WTC11 (cell line): ENCODE data around the gene ARL8A.

Experiments used
- CTCF ChIP-seq: fragments of 200-600 bp; IDR thresholded peaks from 2 replicates; pipeline ENCODE4 v1.8.0; 2022; ENCODE audit warnings: antibody characterized with exemption
- NFE2L1 ChIP-seq: sonication (generic); formaldehyde crosslinking; IDR thresholded peaks from 2 replicates; pipeline ENCODE4 v1.8.1; 2023; ENCODE audit warnings: missing genetic modification reagents
- TP53 ChIP-seq: sonication (generic); formaldehyde crosslinking; IDR thresholded peaks from 2 replicates; pipeline ENCODE4 v1.8.1; 2023; ENCODE audit warnings: mild to moderate bottlenecking, missing genetic modification reagents
- ZBTB21 ChIP-seq: sonication (generic); formaldehyde crosslinking; IDR thresholded peaks from 2 replicates; pipeline ENCODE4 v1.8.1; 2023; ENCODE audit warnings: mild to moderate bottlenecking, missing genetic modification reagents, borderline replicate concordance
- ZNF423 ChIP-seq: fragments of 250-450 bp; sonication (Bioruptor Pico); IDR thresholded peaks from 2 replicates; pipeline ENCODE4 v2.1.2; 2022; ENCODE audit warnings: mild to moderate bottlenecking, moderate library complexity
- TF ChIP-seq, protein P1 (sequence below): sonication (generic); formaldehyde crosslinking; IDR thresholded peaks from 2 replicates; pipeline ENCODE4 v1.8.0; 2022; ENCODE audit warnings: mild to moderate bottlenecking, missing genetic modification reagents

GRCh38 chr1:202159534-202160371 lies 15.2 kb upstream of the ARL8A start:
- TF ChIP-seq NFE2L1 (CRISPR knock-in tag) = no peak
- TF ChIP-seq, protein P1, sequence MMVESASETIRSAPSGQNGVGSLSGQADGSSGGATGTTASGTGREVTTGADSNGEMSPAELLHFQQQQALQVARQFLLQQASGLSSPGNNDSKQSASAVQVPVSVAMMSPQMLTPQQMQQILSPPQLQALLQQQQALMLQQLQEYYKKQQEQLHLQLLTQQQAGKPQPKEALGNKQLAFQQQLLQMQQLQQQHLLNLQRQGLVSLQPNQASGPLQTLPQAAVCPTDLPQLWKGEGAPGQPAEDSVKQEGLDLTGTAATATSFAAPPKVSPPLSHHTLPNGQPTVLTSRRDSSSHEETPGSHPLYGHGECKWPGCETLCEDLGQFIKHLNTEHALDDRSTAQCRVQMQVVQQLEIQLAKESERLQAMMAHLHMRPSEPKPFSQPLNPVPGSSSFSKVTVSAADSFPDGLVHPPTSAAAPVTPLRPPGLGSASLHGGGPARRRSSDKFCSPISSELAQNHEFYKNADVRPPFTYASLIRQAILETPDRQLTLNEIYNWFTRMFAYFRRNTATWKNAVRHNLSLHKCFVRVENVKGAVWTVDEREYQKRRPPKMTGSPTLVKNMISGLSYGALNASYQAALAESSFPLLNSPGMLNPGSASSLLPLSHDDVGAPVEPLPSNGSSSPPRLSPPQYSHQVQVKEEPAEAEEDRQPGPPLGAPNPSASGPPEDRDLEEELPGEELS (CRISPR knock-in tag) = no peak
- TF ChIP-seq CTCF = no peak
- no peak for TF ChIP-seq TP53 (CRISPR knock-in tag)
- no peak for TF ChIP-seq ZBTB21 (CRISPR knock-in tag)
- TF ChIP-seq ZNF423 (CRISPR knock-in tag) = no peak
